Measurements from ENCODE around the gene MBD6. TPM values are rescaled to one million over a fixed set of nuclear protein-coding genes. Genes with fewer than 3 reads are reported as not detected.

The MBD6 gene
- total RNA-seq, 4 donors from 2014 or later, result 14.9 to 138 (median 17.1) TPM

GRCh38 chr12:57541001-57541400 is 18.4 kb downstream of the MBD6 start:
- no peaks in the 10 kb centered on the region for H3K27me3 ChIP-seq
- H3K36me3 ChIP-seq, result no peaks in the 10 kb centered on the region
- H3K4me1 ChIP-seq, result peaks cover 0 to 9% of the 10 kb centered on the region in 2 donors
- no peak overlapping the region for H3K4me3 ChIP-seq
- TF ChIP-seq CTCF (IDR thresholded peaks at IDR 0.05) (no peak), POLR2A (IDR thresholded peaks at IDR 0.05) (no peak)
- no peak overlapping the region for H3K27ac ChIP-seq
- no peak for DNase-seq
- H3K9me3 ChIP-seq, result no peaks in the 10 kb centered on the region
- intact Hi-C loops (cut with DNase I; ENCODE audit: low total_unique reads), result no loop called here

GRCh38 chr12:57541717-57542116 is 19.1 kb downstream of the MBD6 start:
- Histone ChIP-seq H3K27me3 (no peaks in the 10 kb centered on the region), H3K36me3 (no peaks in the 10 kb centered on the region), H3K9me3 (no peaks in the 10 kb centered on the region), H3K4me3 (no peak overlapping the region), H3K27ac (no peak overlapping the region), H3K4me1 (peaks cover 0 to 11% of the 10 kb centered on the region in 2 donors)
- intact Hi-C loops (cut with DNase I; ENCODE audit: low total_unique reads), result no loop called here
- no peak for TF ChIP-seq CTCF (IDR thresholded peaks at IDR 0.05)
- TF ChIP-seq POLR2A (IDR thresholded peaks at IDR 0.05), result no peak
- DNase-seq, result no peak

DNA sequence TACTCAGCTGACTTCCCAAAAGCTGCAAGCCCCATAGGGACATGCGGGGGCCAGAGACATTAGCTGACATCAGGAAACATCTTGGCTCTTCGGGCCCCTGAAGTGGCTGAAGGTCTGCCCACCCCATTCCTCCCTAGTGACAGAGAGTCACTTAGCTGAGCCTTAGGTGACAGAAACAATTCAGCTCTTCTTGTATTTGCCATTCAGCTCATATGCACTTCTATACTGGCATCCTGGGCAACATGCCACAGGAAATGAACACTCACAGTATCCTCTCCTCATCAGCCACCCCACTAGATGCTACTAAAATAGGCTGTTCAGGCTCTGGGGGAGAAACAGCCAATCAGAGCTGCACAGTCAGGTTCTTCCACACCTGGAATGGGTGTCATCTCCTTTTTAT is 21.0 kb downstream of the MBD6 start:
- intact Hi-C loops (cut with DNase I; ENCODE audit: low total_unique reads), result no loop called here
- no peak overlapping the region for H3K4me3 ChIP-seq
- H3K9me3 ChIP-seq, result no peaks in the 10 kb centered on the region
- no peak for DNase-seq
- no peaks in the 10 kb centered on the region for H3K36me3 ChIP-seq
- H3K27ac ChIP-seq, result no peak overlapping the region
- TF ChIP-seq CTCF (IDR thresholded peaks at IDR 0.05), result no peak
- peaks cover 0 to 11% of the 10 kb centered on the region in 2 donors for H3K4me1 ChIP-seq
- no peaks in the 10 kb centered on the region for H3K27me3 ChIP-seq

DNA sequence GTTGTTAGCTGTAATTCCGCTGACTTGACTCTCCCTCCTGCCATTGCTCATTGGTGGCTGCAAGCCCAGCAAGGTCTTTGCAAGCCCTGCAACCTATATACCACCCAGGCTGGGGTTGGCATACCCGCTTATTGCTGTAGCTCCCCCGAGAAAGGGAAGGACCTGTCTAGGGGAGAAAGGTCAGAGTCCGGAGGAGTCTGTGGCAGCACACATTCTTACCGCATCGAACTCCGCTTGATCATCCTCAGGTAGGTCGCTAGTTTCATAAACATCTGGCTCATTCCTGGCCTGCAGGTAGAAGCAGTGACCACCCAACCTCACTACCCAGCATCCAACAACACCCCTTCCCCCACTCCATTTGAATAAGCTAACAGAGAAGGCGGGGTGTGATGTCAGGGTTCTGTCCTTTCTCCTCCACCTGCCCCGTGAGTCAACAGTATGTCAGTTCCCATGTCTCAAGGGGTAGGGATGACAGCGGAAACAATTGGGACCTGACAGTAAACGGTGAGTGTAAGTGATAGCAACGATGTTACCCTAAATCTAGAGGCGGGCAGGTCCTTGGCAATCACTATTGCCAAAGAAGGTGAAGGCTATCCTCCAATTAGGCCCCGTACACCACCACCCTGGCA is 23.3 kb downstream of the MBD6 start:
- H3K4me1 ChIP-seq, result peaks cover 0 to 11% of the 10 kb centered on the region in 2 donors
- H3K27me3 ChIP-seq, result no peaks in the 10 kb centered on the region
- no peak for TF ChIP-seq CTCF (IDR thresholded peaks at IDR 0.05)
- no peak for TF ChIP-seq POLR2A (IDR thresholded peaks at IDR 0.05)
- H3K27ac ChIP-seq, result peak overlapping the region; percentile 82 to 90
- no peaks in the 10 kb centered on the region for H3K9me3 ChIP-seq
- H3K36me3 ChIP-seq, result no peaks in the 10 kb centered on the region
- DNase-seq, result no peak
- peak overlapping the region; percentile 92 to 100 for H3K4me3 ChIP-seq
- intact Hi-C loops (cut with DNase I; ENCODE audit: low total_unique reads), result no loop called here

DNA sequence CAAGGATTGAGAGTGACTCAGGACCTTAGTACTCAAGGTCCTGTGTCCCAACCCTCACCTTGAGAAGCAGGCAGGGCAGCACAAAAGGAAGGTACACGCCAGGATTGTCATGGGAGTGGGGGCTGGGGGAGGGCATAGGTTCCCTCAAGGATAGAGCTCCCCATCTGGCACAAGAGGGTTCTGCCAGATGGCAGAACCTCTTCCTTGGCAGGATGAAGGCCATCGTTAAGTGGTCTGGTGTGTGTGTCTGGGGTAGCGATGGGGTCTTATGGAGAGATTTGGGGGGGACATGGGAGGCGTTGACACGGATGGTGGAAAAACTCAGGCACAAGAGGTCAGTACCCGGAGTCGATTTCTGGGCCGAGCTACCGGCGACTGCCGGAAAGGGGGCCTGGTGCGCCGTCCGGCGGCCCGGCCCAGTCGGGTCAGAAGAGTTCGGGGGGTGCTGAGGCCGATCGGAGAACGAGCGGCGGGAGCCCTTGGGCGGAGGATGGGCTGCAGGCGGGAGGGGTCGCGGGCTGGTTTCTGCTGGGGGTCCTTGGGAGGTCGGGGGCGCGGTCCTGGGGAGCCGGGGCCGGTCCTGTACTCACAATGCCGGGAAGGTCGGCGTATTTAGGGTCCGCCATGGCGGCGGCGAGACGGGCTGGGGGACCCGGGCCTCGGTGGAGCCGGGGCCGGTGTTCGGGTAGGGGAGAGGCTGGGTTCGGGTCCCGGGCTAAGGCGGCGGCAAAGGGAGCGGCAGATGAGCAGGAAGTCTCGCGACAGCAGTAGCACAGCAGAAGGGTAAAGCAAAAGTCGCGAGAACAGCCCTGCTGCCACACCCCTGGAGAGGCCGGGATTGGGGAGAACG is 24.0 kb downstream of the MBD6 start, which contains the start of gene DCTN2:
TSS of gene DCTN2 (minus strand) at position 755 of the 850 bp plus-strand sequence. CDS start at position 626, 129 bp downstream.
- peak within 1 kb of the TSS; percentile 82 to 90 for H3K27ac ChIP-seq
- peak; percentile 96 to 97 for DNase-seq
- no peaks in the 10 kb centered on the region for H3K27me3 ChIP-seq
- peak in 1 of 4 experiments; percentile 10 for TF ChIP-seq CTCF (IDR thresholded peaks at IDR 0.05)
- TF ChIP-seq POLR2A (IDR thresholded peaks at IDR 0.05), result peak in 1 of 2 donors; percentile 61
- peaks cover 0 to 11% of the 10 kb centered on the region in 2 donors for H3K4me1 ChIP-seq
- peak within 1 kb of the TSS; percentile 92 to 100 for H3K4me3 ChIP-seq
- intact Hi-C loops (cut with DNase I; ENCODE audit: low total_unique reads), result no loop called here
- no peaks in the 10 kb centered on the region for H3K9me3 ChIP-seq
- H3K36me3 ChIP-seq, result no peaks in the 10 kb centered on the region

Measured in uterus (tissue), 4 donors.